IMR-90 (cell line): ENCODE results near the gene UGT1A10. TPM values are rescaled to one million over a fixed set of nuclear protein-coding genes. Genes with fewer than 3 reads are reported as not detected.

Experiments used
- ATAC-seq: fragments of 200-7000 bp; cut with Tn5 transposase; 2 replicates; pipeline ENCODE4 v1.9.1; 2020; ENCODE audit warnings: low read depth, mild to moderate bottlenecking, moderate library complexity
- BruUV-seq: library from RNA; stranded (reverse); fragments of 400-500 nt; replicated peaks from 2 replicates; lab custom pipeline; 2021; lab: Mats Ljungman, UMichigan
- CTCF ChIA-PET: fragments of 300-600 bp; formaldehyde crosslinking; extraction: SDS; loops from one replicate; lab custom pipeline; 2021; ENCODE audit warnings: antibody characterized with exemption; lab: Yijun Ruan, JAX
- POLR2A ChIA-PET: fragments of 300-600 bp; sonication (Branson Sonifier 250); formaldehyde crosslinking; loops from one replicate; lab custom pipeline; 2022; ENCODE audit warnings: antibody characterized with exemption; ENCODE audit not compliant: unreplicated experiment; lab: Charles Lee
- DNase-seq: peaks from one replicate; pipeline ENCODE4 v3.0.0; 2013
- H2AFZ ChIP-seq: replicated peaks from 2 replicates; pipeline ENCODE3; 2013; ENCODE audit warnings: low read length, mild to moderate bottlenecking; ENCODE audit not compliant: poor library complexity
- H2AK5ac ChIP-seq: 2 replicates; pipeline ENCODE4 v1.6.1; 2013; ENCODE audit warnings: low read depth, low read length, inconsistent platforms
- H2AK9ac ChIP-seq: replicated peaks from 2 replicates; pipeline ENCODE3; 2013; ENCODE audit warnings: mild to moderate bottlenecking, low read depth, low read length, moderate library complexity; ENCODE audit not compliant: poor library complexity
- H2BK120ac ChIP-seq: 2 replicates; pipeline ENCODE4 v1.6.1; 2013; ENCODE audit warnings: low read depth, low read length, inconsistent platforms
- H2BK15ac ChIP-seq: 3 replicates; pipeline ENCODE4 v1.6.1; 2013; ENCODE audit warnings: low read depth, low read length, inconsistent platforms
- H2BK20ac ChIP-seq: 2 replicates; pipeline ENCODE4 v1.6.1; 2013; ENCODE audit warnings: low read depth, mild to moderate bottlenecking, inconsistent platforms, low read length, moderate library complexity
- H2BK5ac ChIP-seq: 2 replicates; pipeline ENCODE4 v1.6.1; 2013; ENCODE audit warnings: mild to moderate bottlenecking, low read depth, low read length, inconsistent platforms; ENCODE audit not compliant: poor library complexity, severe bottlenecking
- H3K14ac ChIP-seq: replicated peaks from 2 replicates; pipeline ENCODE4 v1.6.1; 2013; ENCODE audit warnings: low read depth, low read length, inconsistent platforms
- H3K18ac ChIP-seq: 2 replicates; pipeline ENCODE4 v1.6.1; 2013; ENCODE audit warnings: low read depth, low read length, control low read depth
- H3K23ac ChIP-seq: 2 replicates; pipeline ENCODE4 v1.6.1; 2013; ENCODE audit warnings: low read depth, low read length, inconsistent platforms
- H3K27ac ChIP-seq: 2 replicates; pipeline ENCODE4 v1.5.1; 2013; ENCODE audit warnings: mild to moderate bottlenecking, control low read depth, low read length; ENCODE audit not compliant: insufficient read depth
- H3K27me3 ChIP-seq: 2 replicates; pipeline ENCODE4 v1.6.1; 2013; ENCODE audit warnings: low read length; ENCODE audit not compliant: control insufficient read depth, insufficient read depth
- H3K36me3 ChIP-seq: 2 replicates; pipeline ENCODE4 v1.6.1; 2013; ENCODE audit warnings: low read length, mixed read lengths; ENCODE audit not compliant: control insufficient read depth, insufficient read depth
- H3K4ac ChIP-seq: 2 replicates; pipeline ENCODE4 v1.6.1; 2013; ENCODE audit warnings: low read depth, low read length, inconsistent platforms
- H3K4me1 ChIP-seq: 2 replicates; pipeline ENCODE4 v1.6.1; 2013; ENCODE audit warnings: low read length, mixed read lengths; ENCODE audit not compliant: control insufficient read depth, insufficient read depth
- H3K4me2 ChIP-seq: 2 replicates; pipeline ENCODE4 v1.6.1; 2013; ENCODE audit warnings: low read depth, mild to moderate bottlenecking, control low read depth, low read length, moderate library complexity
- H3K4me3 ChIP-seq: 2 replicates; pipeline ENCODE4 v1.5.1; 2013; ENCODE audit warnings: low read depth, mild to moderate bottlenecking, control low read depth, low read length, moderate library complexity; ENCODE audit not compliant: insufficient read depth
- H3K56ac ChIP-seq: 2 replicates; pipeline ENCODE4 v1.6.1; 2013; ENCODE audit warnings: low read length, inconsistent platforms; ENCODE audit not compliant: insufficient read depth; ENCODE audit errors: extremely low read depth
- H3K79me1 ChIP-seq, 2 experiments: 2 replicates each; pipeline ENCODE4 v1.6.1; 2013; ENCODE audit warnings: low read length in 2 of 2, inconsistent platforms in 1 of 2, low read depth in 1 of 2
- H3K9ac ChIP-seq: 2 replicates; pipeline ENCODE4 v1.6.1; 2013; ENCODE audit warnings: low read depth, low read length, control low read depth
- H3K9me1 ChIP-seq: 2 replicates; pipeline ENCODE4 v1.6.1; 2013; ENCODE audit warnings: low read length, inconsistent platforms; ENCODE audit not compliant: insufficient read depth
- H3K9me3 ChIP-seq: 2 replicates; pipeline ENCODE4 v1.6.1; 2013; ENCODE audit warnings: low read length; ENCODE audit not compliant: control insufficient read depth, insufficient read depth
- H4K20me1 ChIP-seq: 2 replicates; pipeline ENCODE4 v1.6.1; 2013; ENCODE audit warnings: low read length, inconsistent platforms; ENCODE audit not compliant: insufficient read depth
- H4K5ac ChIP-seq: 2 replicates; pipeline ENCODE4 v1.6.1; 2013; ENCODE audit warnings: mild to moderate bottlenecking, low read depth, low read length, control low read depth
- H4K8ac ChIP-seq, 2 experiments: 2 replicates each; pipeline ENCODE4 v1.6.1; 2013; ENCODE audit warnings: low read depth in 2 of 2, low read length in 2 of 2, control low read depth in 1 of 2, inconsistent platforms in 1 of 2
- H4K91ac ChIP-seq: 2 replicates; pipeline ENCODE4 v1.6.1; 2013; ENCODE audit warnings: low read depth, low read length, inconsistent platforms; ENCODE audit not compliant: insufficient read depth
- CEBPB ChIP-seq: IDR thresholded peaks from 2 replicates; pipeline ENCODE4 v1.6.1; 2012; ENCODE audit warnings: low read depth, low read length, improper control_type of control experiment
- CHD1 ChIP-seq: IDR thresholded peaks from 2 replicates; pipeline ENCODE4 v1.6.1; 2012; ENCODE audit warnings: low read depth, low read length, improper control_type of control experiment
- MAFK ChIP-seq: IDR thresholded peaks from 2 replicates; pipeline ENCODE4 v1.6.1; 2012; ENCODE audit warnings: low read depth, low read length, improper control_type of control experiment
- MAZ ChIP-seq: IDR thresholded peaks from 2 replicates; pipeline ENCODE4 v1.6.1; 2012; ENCODE audit warnings: low read depth, mild to moderate bottlenecking, low read length, improper control_type of control experiment, moderate library complexity, borderline replicate concordance
- NFE2L2 ChIP-seq: fragments of 150-350 bp; IDR thresholded peaks from 2 replicates; pipeline ENCODE4 v1.6.1; 2016; ENCODE audit warnings: low read depth, mild to moderate bottlenecking, low read length
- POLR2A ChIP-seq: IDR thresholded peaks from 2 replicates; pipeline ENCODE4 v1.6.1; 2012; ENCODE audit warnings: mild to moderate bottlenecking, low read depth, low read length
- RAD21 ChIP-seq: IDR thresholded peaks from 2 replicates; pipeline ENCODE4 v1.6.1; 2012; ENCODE audit warnings: low read length, improper control_type of control experiment
- RFX5 ChIP-seq: IDR thresholded peaks from 2 replicates; pipeline ENCODE4 v1.8.0; 2012; ENCODE audit warnings: low read depth, mild to moderate bottlenecking, low read length, moderate library complexity
- SMC3 ChIP-seq: fragments of 150-350 bp; IDR thresholded peaks from 2 replicates; pipeline ENCODE4 v1.6.1; 2016; ENCODE audit warnings: low read depth, mild to moderate bottlenecking, antibody characterized with exemption, low read length, moderate library complexity
- USF2 ChIP-seq: fragments of 150-350 bp; IDR thresholded peaks from 2 replicates; pipeline ENCODE4 v1.6.1; 2017; ENCODE audit warnings: mild to moderate bottlenecking, antibody characterized with exemption, low read length, low read depth
- WGBS, 2 experiments: methylation state at CpG; one replicate each; pipeline versions ENCODE4 v1.1.5 to v1.1.7; 2013; ENCODE audit warnings: missing lambda C conversion rate in 2 of 2; ENCODE audit not compliant: insufficient read length in 1 of 2; ENCODE audit errors: extremely low coverage in 2 of 2; 5-methylcytosine and 5-hydroxymethylcytosine counted together
- dilution Hi-C: fragments of 300-500 bp; cut with HindIII; formaldehyde crosslinking; loops from one replicate; pipeline ENCODE4 v1.14.3; 2018; ENCODE audit warnings: low sequenced_read_pairs; ENCODE audit not compliant: unreplicated experiment
- in situ Hi-C: fragments of 300-500 bp; cut with MboI; formaldehyde crosslinking; loops from 3 replicates; pipeline ENCODE4 v1.14.3; 2019; ENCODE audit warnings: low sequenced_read_pairs, inconsistent platforms, mixed read lengths
- intact Hi-C: fragments of 100-400 bp; cut with micrococcal nuclease; formaldehyde crosslinking; loops from 2 replicates; pipeline ENCODE4 v1.10.0; 2022
- polyA plus RNA-seq, 3 experiments: library from polyadenylated mRNA; depleted of rRNA; stranded (reverse); fragments of >200 nt; gene quantifications; 2 replicates each; pipeline ENCODE4 v1.2.3, GENCODE V29; 2012; ENCODE audit warnings: low replicate concordance in 1 of 3
- total RNA-seq: library from RNA; depleted of rRNA; stranded (reverse); fragments of >200 nt; gene quantifications from 2 replicates; pipeline ENCODE4 v1.2.3, GENCODE V29; 2012
- TF ChIP-seq, protein P1 (sequence below): fragments of 150-350 bp; IDR thresholded peaks from 2 replicates; pipeline ENCODE4 v1.6.1; 2016; ENCODE audit warnings: low read depth, mild to moderate bottlenecking, low read length, moderate library complexity, borderline replicate concordance
- TF ChIP-seq, protein P2 (sequence below): conservative IDR thresholded peaks from 2 replicates; pipeline ENCODE4 v1.5.1; 2012; ENCODE audit warnings: mild to moderate bottlenecking, low read depth, low read length, improper control_type of control experiment

The UGT1A10 gene
- total and polyA plus RNA-seq, 2 of the 4 experiments (the other 2 are of a cell fraction): not detected

DNA sequence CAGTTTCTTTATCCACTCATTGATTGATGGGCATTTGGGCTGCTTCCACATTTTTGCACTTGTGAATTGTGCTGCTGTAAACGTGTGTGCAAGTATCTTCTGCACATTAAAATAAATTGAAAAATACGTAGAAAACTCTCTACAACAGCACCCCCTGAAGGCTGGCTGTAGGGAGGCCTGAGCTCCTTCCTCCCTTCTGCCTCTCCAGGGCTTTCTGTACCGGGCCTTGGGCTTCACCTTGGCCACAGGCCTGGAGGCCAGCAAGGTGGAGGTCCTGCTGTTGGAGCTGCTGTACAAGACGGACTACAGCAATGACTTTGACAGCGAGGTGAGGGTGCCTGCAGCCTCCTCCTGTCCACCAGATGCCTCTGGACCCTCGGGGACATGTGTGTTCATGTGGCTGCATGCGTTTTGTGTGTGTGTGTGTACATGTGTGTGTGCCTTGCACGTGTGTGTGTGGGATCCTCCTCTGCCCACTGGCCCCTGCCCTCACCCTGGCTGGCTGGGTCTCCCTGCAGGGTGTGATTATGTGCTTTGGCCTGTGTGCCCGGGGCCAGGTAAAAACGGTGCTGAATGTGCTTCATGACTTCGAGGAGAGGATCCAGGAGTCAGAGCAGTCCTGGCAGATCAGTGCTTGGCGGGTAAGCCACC lies 171.1 kb downstream of the UGT1A10 start:
- H2BK120ac ChIP-seq: no peak overlapping the region
- no peak overlapping the region for H4K5ac ChIP-seq
- ChIA-PET POLR2A (no interaction called here), CTCF (no interaction called here)
- in situ Hi-C loops (no loop called here), intact Hi-C loops (no loop called here), dilution Hi-C loops (no loop called here)
- no peak overlapping the region for H3K18ac ChIP-seq
- no peak overlapping the region for H3K4ac ChIP-seq
- no peak overlapping the region for H2BK5ac ChIP-seq
- no peaks in the 10 kb centered on the region for H3K79me1 ChIP-seq
- H2BK20ac ChIP-seq: no peak overlapping the region
- H3K14ac ChIP-seq: no peak overlapping the region
- ATAC-seq (no peak), DNase-seq (no peak)
- peaks cover 44% of the 10 kb centered on the region for H3K27me3 ChIP-seq
- no peaks in the 10 kb centered on the region for H3K9me3 ChIP-seq
- H3K9ac ChIP-seq: no peak overlapping the region
- no peaks in the 10 kb centered on the region for H3K9me1 ChIP-seq
- H2AFZ ChIP-seq: no peak overlapping the region
- H4K91ac ChIP-seq: no peak overlapping the region
- H3K4me1 ChIP-seq: no peaks in the 10 kb centered on the region
- no peak overlapping the region for H4K8ac ChIP-seq
- H3K4me2 ChIP-seq: no peak overlapping the region
- H2AK5ac ChIP-seq: no peak overlapping the region
- no peaks in the 10 kb centered on the region for H4K20me1 ChIP-seq
- H3K4me3 ChIP-seq: no peak overlapping the region
- H3K56ac ChIP-seq: no peak overlapping the region
- H2AK9ac ChIP-seq: no peak overlapping the region
- no peak overlapping the region for H3K27ac ChIP-seq
- H3K23ac ChIP-seq: no peak overlapping the region
- TF ChIP-seq POLR2A (no peak), MAZ (no peak), USF2 (no peak), RAD21 (no peak), MAFK (no peak), RFX5 (no peak), SMC3 (no peak), CEBPB (no peak), NFE2L2 (no peak), CHD1 (no peak)
- TF ChIP-seq, protein P1, sequence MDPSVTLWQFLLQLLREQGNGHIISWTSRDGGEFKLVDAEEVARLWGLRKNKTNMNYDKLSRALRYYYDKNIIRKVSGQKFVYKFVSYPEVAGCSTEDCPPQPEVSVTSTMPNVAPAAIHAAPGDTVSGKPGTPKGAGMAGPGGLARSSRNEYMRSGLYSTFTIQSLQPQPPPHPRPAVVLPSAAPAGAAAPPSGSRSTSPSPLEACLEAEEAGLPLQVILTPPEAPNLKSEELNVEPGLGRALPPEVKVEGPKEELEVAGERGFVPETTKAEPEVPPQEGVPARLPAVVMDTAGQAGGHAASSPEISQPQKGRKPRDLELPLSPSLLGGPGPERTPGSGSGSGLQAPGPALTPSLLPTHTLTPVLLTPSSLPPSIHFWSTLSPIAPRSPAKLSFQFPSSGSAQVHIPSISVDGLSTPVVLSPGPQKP: no peak
- TF ChIP-seq, protein P2, sequence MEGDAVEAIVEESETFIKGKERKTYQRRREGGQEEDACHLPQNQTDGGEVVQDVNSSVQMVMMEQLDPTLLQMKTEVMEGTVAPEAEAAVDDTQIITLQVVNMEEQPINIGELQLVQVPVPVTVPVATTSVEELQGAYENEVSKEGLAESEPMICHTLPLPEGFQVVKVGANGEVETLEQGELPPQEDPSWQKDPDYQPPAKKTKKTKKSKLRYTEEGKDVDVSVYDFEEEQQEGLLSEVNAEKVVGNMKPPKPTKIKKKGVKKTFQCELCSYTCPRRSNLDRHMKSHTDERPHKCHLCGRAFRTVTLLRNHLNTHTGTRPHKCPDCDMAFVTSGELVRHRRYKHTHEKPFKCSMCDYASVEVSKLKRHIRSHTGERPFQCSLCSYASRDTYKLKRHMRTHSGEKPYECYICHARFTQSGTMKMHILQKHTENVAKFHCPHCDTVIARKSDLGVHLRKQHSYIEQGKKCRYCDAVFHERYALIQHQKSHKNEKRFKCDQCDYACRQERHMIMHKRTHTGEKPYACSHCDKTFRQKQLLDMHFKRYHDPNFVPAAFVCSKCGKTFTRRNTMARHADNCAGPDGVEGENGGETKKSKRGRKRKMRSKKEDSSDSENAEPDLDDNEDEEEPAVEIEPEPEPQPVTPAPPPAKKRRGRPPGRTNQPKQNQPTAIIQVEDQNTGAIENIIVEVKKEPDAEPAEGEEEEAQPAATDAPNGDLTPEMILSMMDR: no peak
- WGBS, 2 experiments: 35% methylated on average over 2 of the region's 12 CpGs; no CpG with 5 or more reads in 1 of the 2 experiments
- H3K36me3 ChIP-seq: no peaks in the 10 kb centered on the region
- no TSS peak for BruUV-seq
- H2BK15ac ChIP-seq: no peak overlapping the region
